Measurements from ENCODE around the gene BCL2.
"Not testable (repeated sequence)": the region's sequence is repeated elsewhere in the genome, so short reads cannot be mapped to it uniquely, and the experiment has no call there.

The BCL2 gene

DNA sequence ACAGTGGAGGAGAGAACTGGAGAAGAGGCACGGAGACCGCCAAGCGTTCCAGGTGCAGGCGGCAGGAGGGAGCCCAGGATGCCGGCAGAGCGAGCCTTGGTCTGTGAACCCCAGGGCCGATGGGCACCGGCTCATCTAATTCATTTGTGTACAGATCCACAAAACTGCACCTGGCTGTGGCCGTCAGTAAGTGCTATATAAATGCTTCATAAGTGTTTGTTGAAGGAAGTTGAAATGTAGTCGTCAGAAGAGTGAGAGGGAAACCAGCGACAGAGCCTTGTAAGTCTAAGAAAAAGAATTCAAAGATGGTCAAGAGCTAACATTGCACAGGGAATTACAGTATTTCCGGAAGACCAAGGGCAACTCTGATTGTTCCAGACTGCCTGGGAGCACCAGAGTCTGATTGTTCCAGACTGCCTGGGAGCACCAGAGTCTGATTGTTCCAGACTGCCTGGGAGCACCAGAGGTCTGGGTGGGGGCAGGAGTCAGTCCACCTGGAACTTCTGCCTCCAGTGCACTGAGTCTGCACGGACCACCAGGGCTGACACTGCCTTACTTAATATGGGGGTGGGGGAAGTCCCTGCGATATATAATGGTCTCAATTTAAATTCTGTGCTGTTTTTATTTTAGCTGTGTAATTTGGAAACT lies 112.3 kb downstream of the BCL2 start:
- in situ Hi-C loops (cut with MboI; ENCODE audit: low sequenced_read_pairs): no loop called here

DNA sequence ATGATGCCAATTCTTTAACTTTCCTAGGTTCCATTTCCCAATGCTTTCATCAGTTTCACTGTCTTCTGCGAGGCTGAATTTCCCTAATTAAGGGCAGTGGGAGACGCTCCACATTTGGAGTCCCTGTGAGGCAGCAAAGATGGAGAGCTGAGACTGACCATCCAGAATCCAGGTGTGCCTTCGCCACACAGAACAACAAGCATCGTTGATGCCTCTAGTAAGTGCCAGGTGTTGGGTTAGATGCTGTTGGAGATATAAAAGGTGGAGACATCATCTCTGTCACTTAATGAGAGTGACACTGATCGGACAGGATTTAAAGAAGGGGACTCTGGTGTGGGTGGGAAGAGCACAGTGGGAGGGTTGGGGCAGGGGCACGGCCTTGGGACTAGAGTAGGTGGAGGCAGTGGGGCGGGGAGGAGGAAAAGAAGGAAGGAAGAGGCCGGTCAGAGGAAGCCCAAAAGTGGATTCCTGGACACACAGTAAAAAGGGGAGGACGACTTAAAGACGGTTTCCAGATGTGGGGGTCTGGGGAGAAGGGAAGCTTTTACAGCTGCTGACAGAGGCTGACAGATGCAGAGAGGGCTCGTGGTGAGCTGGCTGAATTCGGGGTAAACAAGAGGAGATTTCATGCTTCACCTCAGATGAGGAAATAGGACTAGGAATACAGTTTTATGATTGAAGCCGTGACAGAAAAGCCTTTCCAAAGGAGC lies 113.0 kb downstream of the BCL2 start:
- in situ Hi-C loops (cut with MboI; ENCODE audit: low sequenced_read_pairs): no loop called here

DNA sequence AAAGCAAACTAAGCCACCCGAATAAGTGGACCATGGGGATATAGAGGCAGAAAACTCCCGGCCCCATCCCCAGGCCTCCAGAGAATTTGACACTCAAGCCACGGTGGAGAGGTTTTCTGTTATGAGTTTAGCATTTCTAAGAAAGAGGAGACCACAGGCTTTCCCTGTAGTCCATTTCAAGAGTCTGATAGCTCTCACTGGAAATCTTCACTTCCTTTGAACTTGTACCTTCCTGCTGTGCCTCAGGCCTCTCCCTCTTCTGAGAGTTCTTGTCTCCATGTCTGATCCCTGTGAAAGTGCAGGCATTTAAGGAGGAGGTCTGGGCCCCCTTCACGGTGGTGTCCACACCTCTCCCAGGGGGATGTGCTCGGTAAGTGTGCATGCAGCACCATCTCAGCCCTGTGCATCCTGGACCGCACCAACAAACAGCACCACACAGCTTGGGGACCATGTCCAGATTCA lies 113.7 kb downstream of the BCL2 start:
- in situ Hi-C loops (cut with MboI; ENCODE audit: low sequenced_read_pairs): no loop called here

DNA sequence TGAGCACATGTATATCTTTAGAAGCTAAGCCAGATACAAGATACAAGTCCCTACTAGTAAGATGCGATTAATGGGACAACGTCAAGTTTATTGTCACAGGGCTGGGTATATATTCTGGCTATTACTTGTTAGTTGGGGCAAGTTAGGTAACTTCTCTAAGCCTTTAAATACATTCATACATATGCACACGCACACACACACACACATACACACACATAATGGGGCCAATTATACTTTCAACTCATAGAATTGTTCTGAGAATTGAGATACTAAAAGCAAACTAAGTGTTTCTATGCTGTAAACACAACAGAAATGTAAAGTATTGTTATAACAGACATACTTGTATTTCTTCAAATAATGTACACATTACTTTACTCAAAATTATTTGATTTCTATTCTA lies 116.1 kb downstream of the BCL2 start:
- in situ Hi-C loops (cut with MboI; ENCODE audit: low sequenced_read_pairs): no loop called here

DNA sequence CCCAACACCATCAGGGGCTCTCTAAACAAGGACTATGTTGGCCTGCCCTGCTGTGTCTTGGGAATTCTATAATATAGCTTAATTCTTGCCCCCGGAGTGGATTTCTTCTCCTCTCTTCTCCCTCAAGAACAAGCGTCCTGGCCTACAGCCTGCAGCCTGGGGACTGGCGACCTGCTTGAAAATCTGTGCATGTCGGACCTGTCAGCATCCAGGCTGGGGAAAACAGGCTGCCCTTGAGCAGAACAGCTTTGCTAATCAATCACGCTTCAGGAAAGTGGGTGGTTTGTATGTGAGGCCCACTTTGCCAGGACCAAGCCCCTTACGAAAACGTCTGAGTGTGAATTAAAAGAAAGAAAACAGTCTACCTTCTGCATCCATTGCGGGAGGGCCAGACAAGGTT lies 116.7 kb downstream of the BCL2 start:
- in situ Hi-C loops (cut with MboI; ENCODE audit: low sequenced_read_pairs): no loop called here

DNA sequence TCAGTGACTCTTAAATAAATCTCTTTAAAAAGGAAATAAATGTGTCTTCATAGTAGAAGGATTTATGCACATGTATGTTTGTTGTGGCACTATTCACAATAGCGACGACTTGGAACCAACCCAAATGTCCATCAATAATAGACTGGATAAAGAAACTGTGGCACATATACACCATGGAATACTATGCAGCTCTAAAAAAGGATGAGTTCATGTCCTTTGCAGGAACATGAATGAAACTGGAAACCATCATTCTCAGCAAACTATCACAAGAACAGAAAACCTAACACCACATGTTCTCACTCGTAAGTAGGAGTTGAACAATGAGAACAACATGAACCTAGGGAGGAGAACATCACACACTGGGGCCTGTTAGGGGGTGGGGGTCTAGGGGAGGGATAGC lies 118.1 kb downstream of the BCL2 start:
- in situ Hi-C loops (cut with MboI; ENCODE audit: low sequenced_read_pairs): not testable (repeated sequence)

- in situ Hi-C loops (cut with MboI; ENCODE audit: low sequenced_read_pairs): no loop called here
Observed at GRCh38 chr18:63199743-63200241, 119.8 kb downstream of the BCL2 start.

- in situ Hi-C loops (cut with MboI; ENCODE audit: low sequenced_read_pairs): no loop called here
Observed at GRCh38 chr18:63198868-63199742, 120.5 kb downstream of the BCL2 start.

DNA sequence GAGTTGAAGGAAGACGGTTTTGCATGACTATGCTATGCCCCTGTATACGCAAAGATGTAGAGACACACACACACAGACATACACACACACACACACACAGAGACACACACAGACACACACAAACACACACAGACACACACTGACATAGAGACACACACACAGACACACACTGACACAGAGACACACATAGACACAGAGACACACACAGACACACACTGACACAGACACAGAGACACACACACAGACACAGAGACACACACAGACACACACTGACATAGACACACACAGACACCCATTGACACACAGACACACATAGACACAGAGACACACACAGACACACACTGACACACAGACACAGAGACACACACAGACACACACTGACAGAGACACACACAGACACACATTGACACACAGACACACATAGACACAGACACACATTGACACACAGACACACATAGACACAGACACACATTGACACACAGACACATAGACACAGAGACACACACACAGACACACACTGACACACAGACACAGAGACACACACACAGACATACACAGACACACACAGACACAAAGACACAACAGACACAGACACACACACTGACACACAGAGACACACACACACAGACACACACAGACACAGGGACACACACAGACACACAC lies 121.3 kb downstream of the BCL2 start:
- in situ Hi-C loops (cut with MboI; ENCODE audit: low sequenced_read_pairs): no loop called here

GRCh38 chr18:63197246-63197869 lies 122.2 kb downstream of the BCL2 start:
- in situ Hi-C loops (cut with MboI; ENCODE audit: low sequenced_read_pairs): no loop called here

GRCh38 chr18:63195326-63196159 lies 124.0 kb downstream of the BCL2 start:
- in situ Hi-C loops (cut with MboI; ENCODE audit: low sequenced_read_pairs): no loop called here

DNA sequence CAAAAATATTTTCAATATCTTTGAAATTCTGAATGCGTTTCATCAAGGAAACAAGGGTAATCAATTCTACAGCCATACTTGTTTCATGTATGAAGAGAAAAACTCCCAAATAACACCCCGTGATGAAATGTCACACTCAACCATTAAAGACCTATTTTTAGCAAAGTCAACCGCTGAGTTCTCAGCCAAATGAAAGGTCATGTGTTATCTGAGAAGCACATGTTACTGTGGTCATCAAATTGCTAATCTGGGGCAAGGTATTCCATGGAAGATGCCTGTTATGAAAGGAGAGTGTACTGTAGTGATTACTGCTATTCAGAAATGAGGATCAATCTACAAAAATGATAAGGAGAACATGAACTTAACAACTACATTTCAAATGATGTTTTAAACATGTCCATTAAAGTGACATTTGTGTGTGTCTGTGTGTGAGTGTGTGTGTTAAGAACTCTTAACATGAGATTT lies 126.7 kb downstream of the BCL2 start:
- in situ Hi-C loops (cut with MboI; ENCODE audit: low sequenced_read_pairs): no loop called here

DNA sequence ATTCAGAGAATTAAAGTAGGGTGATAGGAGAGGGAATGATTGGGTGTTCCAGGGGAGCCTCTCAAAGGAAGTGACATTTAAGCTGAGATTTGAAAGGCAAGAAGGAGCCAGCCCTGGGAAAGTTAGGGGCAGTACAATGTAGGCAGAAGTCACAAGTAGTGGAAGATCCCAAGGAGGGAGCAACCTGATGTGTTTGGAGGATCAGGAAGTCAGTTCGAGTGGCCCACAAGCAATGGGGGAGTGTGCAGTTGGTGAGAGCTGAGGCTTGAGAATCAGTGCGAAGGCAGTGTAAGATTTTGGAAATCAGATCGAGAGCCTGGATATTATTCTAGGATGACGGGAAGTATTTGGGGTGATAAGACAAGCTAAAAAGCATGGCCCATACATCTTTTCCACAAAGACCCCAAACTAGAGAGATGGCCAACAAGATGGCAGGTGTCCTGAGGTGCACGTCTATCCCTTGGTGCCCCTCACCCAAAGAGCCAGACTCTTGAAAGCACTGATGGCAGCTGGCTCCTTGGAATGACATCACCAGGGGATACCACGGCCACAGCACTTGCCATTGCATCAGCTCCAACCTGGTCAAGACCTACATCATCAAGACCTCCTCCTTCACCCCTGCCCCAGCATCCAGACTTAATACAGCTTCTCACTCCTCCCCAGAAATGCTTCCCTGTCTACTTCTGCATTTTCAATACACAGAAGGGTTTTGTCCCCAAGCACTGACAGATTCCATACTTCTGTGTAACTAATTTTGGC lies 127.3 kb downstream of the BCL2 start:
- in situ Hi-C loops (cut with MboI; ENCODE audit: low sequenced_read_pairs): no loop called here

GRCh38 chr18:63191413-63191812 lies 128.2 kb downstream of the BCL2 start:
- in situ Hi-C loops (cut with MboI; ENCODE audit: low sequenced_read_pairs): no loop called here

DNA sequence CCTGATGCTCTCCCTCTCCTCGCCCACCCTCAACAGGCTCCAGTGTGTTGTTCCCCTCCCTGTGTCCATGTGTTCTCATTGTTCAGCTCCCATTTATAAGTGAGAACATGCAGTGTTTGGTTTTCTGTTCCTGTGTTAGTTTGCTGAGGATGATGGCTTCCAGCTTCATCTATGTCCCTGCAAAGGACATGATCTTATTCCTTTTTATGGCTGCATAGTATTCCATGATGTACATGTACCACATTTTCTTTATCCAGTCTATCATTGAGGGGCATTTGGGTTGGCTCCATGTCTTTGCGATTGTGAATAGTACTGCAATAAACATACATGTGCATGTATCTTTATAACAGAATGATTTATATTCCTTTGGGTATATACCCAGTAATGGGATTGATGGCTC lies 128.7 kb downstream of the BCL2 start:
- in situ Hi-C loops (cut with MboI; ENCODE audit: low sequenced_read_pairs): not testable (repeated sequence)

DNA sequence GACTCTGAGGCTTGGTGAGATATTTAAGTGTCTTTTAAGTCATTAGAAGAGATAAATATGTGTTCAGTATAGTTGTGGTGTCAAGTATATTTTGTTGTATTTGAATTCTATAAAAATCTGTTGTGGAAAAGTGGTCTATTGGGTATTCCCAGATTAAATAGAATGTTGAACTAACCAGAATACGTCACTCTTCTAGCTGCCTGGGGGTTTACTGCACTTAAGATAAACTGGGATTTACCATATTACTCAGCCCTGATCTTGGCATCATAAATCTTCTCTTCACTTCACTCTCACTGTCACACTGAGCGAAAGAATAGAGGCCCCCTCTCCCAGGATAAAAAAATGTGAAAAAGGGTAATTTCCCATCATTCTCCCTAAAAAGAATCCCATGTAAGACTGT lies 129.8 kb downstream of the BCL2 start:
- in situ Hi-C loops (cut with MboI; ENCODE audit: low sequenced_read_pairs): no loop called here

DNA sequence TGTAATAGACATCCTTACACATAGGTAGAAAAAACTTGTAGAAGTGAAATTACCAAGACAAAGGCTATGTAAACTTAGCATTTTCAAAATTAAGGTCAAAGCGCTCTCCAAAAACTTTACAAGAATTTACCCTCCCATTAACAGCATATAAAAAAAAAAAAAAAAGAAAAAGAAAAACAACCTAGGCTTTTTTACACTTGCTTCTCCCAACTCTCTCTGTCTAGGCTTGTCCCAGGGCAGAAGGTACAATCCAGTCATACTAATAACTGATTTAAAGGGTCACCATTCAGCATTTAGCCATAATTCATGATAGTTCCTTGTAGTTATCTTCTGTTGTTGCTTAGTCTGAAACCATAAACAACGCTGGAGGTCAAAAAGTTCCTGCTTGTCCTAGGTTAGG lies 130.5 kb downstream of the BCL2 start:
- in situ Hi-C loops (cut with MboI; ENCODE audit: low sequenced_read_pairs): no loop called here

DNA sequence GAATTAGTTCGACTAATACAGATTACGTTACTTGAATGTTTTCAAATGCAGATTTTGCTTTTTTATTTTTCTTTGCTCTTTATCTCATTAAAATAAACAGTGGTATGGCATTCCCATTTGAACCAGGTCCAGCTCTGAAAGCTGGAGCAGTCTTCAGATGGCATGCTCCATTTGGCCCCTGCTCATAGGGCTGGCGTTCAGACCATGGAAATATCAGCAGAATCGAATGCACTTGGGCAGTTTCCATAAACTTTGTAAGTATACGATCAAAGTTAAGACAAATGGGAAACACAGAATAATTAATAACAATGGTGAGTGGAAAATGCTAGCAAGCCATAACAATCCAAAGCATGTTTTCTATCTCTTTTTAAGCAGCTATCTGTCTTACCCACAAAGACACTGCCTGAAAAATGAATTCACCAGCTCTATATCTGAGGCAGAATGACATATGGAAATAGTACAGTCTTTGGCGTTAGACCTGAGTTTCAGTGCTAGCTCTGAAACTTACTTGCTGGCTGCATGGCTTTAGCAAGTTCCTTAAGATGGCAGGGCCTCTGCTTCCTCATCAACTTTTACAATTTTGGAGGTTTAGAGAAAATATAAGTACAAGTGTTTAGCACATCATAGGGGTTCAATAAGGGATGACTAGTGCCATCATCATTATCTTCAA lies 131.6 kb downstream of the BCL2 start:
- in situ Hi-C loops (cut with MboI; ENCODE audit: low sequenced_read_pairs): no loop called here

All from HL-60/S4 treated with retinoic acid at 250 ng/mL for 4 days and 3 days (cell line).